Subcutaneous abdominal adipose tissue (tissue), 5 donors: ENCODE measurements around the gene BBX.

Experiments
- H3K27ac ChIP-seq: one replicate; pipeline ENCODE4 v1.7.0; 2013; ENCODE audit warnings: low read depth, mild to moderate bottlenecking, inconsistent platforms, low read length, moderate library complexity
- H3K27me3 ChIP-seq, 5 donors: one replicate each; pipeline ENCODE4 v1.7.0; 2013; ENCODE audit warnings: low read length in 5 of 5, inconsistent platforms in 1 of 5; ENCODE audit not compliant: control insufficient read depth in 5 of 5, insufficient read depth in 4 of 5
- H3K36me3 ChIP-seq, 5 donors: one replicate each; pipeline ENCODE4 v1.7.0; 2013; ENCODE audit warnings: low read length in 5 of 5; ENCODE audit not compliant: control insufficient read depth in 5 of 5, insufficient read depth in 5 of 5
- H3K4me1 ChIP-seq, 5 donors: one replicate each; pipeline ENCODE4 v1.7.0; 2013; ENCODE audit warnings: low read length in 5 of 5, mild to moderate bottlenecking in 3 of 5, moderate library complexity in 1 of 5; ENCODE audit not compliant: control insufficient read depth in 5 of 5, insufficient read depth in 5 of 5
- H3K4me3 ChIP-seq, 5 donors: one replicate each; pipeline ENCODE4 v1.7.0; 2013; ENCODE audit warnings: low read length in 5 of 5, low read depth in 1 of 5
- H3K9ac ChIP-seq, 5 donors: one replicate each; pipeline ENCODE4 v1.7.0; 2013; ENCODE audit warnings: low read length in 5 of 5, mild to moderate bottlenecking in 4 of 5, moderate library complexity in 3 of 5
- H3K9me3 ChIP-seq, 5 donors: one replicate each; pipeline ENCODE4 v1.7.0; 2013; ENCODE audit warnings: low read length in 5 of 5; ENCODE audit not compliant: control insufficient read depth in 5 of 5
- donor health status: healthy.
- donor health status: healthy.
- donor health status: healthy.
- donor health status: healthy.
- donor health status: healthy.

Gene BBX

DNA sequence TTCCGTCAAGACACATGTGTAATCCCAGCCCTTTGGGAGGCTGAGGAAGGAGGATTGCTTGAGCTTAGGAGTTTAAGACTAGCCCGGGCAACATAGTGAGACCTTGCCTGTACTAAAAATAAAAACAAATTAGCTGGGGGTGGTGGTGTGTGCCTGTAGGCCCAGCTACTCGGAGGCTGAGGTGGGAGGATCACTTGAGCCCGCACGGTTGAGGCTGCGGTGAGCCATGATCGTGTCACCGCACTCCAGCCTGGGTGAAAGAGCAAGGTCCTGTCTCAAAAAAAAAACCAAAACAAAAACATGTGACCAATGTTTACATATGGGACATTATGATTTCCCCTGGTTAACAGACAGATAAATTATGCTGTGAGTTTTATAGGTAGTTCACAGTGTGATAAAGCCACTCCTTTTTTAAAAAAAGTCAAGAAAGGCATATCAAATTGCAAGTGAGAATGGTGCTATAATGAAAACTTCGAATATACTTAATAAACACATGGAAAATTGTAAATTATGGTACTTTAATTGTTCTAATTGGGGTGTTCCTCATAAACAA, 9.2 kb downstream of the BBX start:
- Histone ChIP-seq H3K9me3 (no peaks in the 10 kb centered on the region), H3K27ac (no peak overlapping the region)

DNA sequence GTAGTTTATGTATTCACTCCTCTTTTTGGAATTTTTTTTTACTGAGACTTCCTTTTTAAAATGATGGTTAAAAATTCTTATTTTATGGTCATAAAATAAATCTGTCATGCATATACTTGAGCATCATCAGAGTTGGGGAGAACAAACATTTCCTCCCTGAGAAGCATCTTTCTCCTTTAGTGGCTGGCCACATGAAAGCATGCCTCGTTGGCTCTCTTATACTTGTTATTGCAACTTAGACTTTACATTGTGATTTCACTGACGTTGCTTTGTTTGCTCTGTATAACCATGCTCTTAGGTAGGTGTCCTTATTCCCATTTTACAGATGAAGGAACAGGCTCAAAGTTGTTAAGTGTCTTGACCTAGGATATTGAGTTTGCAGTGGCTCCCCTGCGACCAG, 18.1 kb downstream of the BBX start:
- H3K9me3 ChIP-seq: no peaks in the 10 kb centered on the region
- no peaks in the 10 kb centered on the region for H3K4me1 ChIP-seq
- no peak overlapping the region for H3K9ac ChIP-seq
- no peak overlapping the region for H3K27ac ChIP-seq
- no peaks in the 10 kb centered on the region for H3K36me3 ChIP-seq
- H3K4me3 ChIP-seq: no peak overlapping the region
- H3K27me3 ChIP-seq: no peaks in the 10 kb centered on the region

More for the DNA sequence above, 9.2 kb downstream of the BBX start:
- Histone ChIP-seq H3K36me3 (peaks cover 0 to 9% (median 0%) of the 10 kb centered on the region in 5 donors), H3K9ac (no peak overlapping the region), H3K4me3 (no peak overlapping the region), H3K27me3 (no peaks in the 10 kb centered on the region), H3K4me1 (no peaks in the 10 kb centered on the region)

DNA sequence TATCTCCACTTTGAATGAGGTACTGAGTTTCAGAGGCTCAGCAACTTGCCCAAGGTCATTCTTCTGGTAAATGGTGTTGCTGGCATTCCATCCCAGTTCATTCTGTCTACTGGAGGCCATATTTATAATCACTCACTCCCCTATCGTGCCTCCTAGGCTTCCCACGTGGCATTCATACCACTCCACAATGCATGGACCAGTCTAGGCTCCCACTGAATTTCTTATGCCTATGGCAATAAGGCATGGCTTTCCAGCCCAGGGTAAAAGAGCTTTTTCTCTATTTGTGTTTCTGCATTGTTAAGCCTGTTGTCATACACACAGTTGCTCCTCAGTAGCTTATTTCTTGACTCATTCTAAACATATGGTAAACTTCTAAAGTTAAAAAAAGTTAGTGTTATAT, 19.9 kb downstream of the BBX start:
- H3K36me3 ChIP-seq: no peaks in the 10 kb centered on the region

DNA sequence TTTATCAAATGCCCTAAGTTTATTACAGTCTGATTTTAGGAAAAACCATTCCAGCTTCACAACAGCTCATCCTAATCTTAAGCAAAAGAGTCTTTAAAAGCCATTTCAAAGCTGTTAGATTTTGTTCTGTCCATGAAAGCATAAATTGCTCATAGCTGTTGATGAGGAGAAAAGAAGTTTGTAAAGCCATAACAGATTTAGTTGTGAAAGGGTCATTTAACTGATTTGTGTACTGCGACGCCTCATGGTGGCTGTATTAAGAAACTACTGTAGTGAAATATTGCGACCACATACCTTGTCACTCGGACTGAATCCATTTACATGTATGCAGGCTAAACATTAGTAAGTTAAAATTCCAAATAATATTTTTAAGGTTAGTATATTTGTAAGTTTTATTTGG, 20.9 kb downstream of the BBX start:
- Histone ChIP-seq H3K36me3 (peaks cover 0 to 2% (median 0%) of the 10 kb centered on the region in 5 donors), H3K4me3 (no peak overlapping the region), H3K9me3 (peaks cover 0 to 3% (median 0%) of the 10 kb centered on the region in 5 donors), H3K4me1 (no peaks in the 10 kb centered on the region), H3K27ac (no peak overlapping the region), H3K27me3 (no peaks in the 10 kb centered on the region), H3K9ac (no peak overlapping the region)

More for the DNA sequence above, 19.9 kb downstream of the BBX start:
- H3K4me3 ChIP-seq: no peak overlapping the region
- H3K9me3 ChIP-seq: no peaks in the 10 kb centered on the region
- no peak overlapping the region for H3K9ac ChIP-seq
- H3K4me1 ChIP-seq: no peaks in the 10 kb centered on the region
- no peak overlapping the region for H3K27ac ChIP-seq
- no peaks in the 10 kb centered on the region for H3K27me3 ChIP-seq

DNA sequence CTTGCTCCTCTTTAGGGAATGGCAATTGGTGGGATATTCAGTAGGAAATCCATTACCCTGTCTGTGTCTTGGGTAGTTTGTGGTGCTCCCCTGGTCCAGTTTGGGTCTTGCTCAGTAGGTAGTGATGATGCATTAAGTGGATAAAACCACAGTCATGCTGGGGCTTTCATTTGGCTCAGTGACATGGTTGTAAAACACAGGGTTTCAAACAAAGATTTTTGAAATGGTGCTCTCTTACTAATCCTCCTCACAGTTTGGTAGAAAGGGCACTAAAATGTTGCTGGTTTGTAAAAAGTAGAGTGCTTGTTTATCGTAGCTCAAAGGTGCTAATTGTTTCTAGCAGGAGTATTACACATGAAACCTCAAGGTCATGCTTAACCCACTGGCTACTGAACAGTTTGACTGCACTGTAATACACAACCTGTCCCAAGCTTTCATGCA, 22.9 kb downstream of the BBX start:
- Histone ChIP-seq H3K36me3 (peaks cover 0 to 3% (median 0%) of the 10 kb centered on the region in 5 donors), H3K4me1 (no peaks in the 10 kb centered on the region), H3K9ac (no peak overlapping the region), H3K27ac (no peak overlapping the region), H3K4me3 (no peak overlapping the region), H3K9me3 (peaks cover 0 to 3% (median 0%) of the 10 kb centered on the region in 5 donors), H3K27me3 (no peaks in the 10 kb centered on the region)

DNA sequence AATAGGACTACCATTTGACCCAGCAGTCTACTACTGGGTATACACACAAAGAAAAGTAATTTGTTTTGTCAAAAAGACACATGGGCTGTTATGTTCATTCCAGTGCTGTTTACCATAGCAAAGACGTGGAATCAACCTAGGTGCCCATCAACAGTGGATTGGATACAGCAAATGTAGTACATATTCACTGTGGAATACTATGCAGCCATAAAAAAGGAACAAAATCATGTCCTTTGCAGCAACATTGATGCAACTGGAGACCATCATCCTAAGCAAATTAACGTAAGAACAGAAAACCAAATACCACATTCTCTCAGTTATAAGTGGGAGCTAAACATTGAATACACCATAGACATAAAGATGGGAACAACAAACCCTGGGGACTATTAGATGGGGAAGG, 25.8 kb downstream of the BBX start:
- Histone ChIP-seq H3K4me3 (no peak overlapping the region), H3K27me3 (no peaks in the 10 kb centered on the region), H3K4me1 (no peaks in the 10 kb centered on the region), H3K27ac (no peak overlapping the region), H3K36me3 (peaks cover 0 to 3% (median 0%) of the 10 kb centered on the region in 5 donors), H3K9ac (no peak overlapping the region), H3K9me3 (peaks cover 0 to 3% (median 0%) of the 10 kb centered on the region in 5 donors)

DNA sequence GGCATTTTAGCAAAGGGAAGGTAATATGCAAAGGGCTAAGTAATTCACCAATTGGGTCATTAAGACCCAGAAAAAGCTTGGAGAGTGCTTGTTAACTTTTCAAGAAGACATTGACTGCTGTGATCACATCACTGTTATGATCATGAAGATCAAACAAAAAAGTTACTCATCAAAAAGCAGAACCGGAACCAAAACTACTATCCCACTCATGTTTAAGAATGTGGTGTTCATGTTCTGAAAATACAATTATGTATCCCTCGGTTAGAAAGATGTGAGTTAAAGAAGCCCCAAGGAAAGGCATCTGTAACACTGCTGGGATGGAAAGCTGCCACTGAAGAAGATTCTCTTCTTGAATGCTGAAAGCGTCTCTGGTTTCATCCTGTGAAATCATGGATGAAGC, 32.6 kb downstream of the BBX start:
- Histone ChIP-seq H3K9ac (no peak overlapping the region), H3K27ac (no peak overlapping the region), H3K9me3 (no peaks in the 10 kb centered on the region), H3K36me3 (no peaks in the 10 kb centered on the region), H3K4me1 (peaks cover 0 to 12% (median 9%) of the 10 kb centered on the region in 5 donors), H3K4me3 (no peak overlapping the region), H3K27me3 (no peaks in the 10 kb centered on the region)

DNA sequence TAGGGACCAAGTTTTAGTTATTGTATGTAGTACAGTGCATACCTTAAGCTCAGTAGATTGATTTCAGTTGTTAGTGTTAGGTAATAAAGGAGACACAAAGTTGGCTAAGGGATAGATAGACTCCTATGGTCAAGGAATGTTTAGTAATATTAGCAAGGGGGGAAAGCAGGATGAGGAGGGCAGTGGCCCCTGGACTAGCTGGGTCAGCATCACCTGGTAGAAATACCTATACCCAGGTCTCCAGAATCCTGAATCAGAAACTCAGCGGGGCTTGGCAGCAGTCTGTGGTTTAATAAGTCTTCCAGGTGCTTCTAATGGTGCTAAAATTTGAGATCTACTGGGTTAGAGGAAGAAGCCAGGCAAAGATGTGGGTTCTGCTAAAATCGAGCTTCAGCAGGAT, 35.0 kb downstream of the BBX start:
- H3K4me3 ChIP-seq: no peak overlapping the region
- no peaks in the 10 kb centered on the region for H3K27me3 ChIP-seq
- H3K9me3 ChIP-seq: no peaks in the 10 kb centered on the region

DNA sequence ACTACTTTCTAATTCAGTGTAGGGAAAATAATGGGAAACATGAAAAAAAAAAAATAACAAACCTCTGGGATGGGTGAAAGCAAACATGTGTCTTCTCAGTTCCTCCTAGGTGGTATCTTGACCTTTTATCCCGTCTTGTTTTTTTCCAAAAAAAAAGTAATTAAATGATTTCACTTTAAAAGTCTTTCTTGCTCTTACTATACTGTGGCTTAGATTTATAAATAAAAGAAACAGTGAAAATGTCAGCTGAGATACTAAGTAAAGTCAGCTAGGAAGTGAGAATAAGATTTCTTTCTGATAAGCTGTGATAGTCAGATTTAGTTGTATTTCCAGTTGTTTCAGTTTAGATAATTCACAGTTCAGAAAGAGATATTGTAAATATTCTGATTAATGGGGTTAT, 37.4 kb downstream of the BBX start:
- H3K27ac ChIP-seq: no peak overlapping the region
- no peak overlapping the region for H3K4me3 ChIP-seq
- H3K9me3 ChIP-seq: no peaks in the 10 kb centered on the region
- H3K27me3 ChIP-seq: no peaks in the 10 kb centered on the region
- H3K4me1 ChIP-seq: peaks cover 0 to 12% (median 9%) of the 10 kb centered on the region in 5 donors
- H3K36me3 ChIP-seq: no peaks in the 10 kb centered on the region
- H3K9ac ChIP-seq: no peak overlapping the region

More for the DNA sequence above, 35.0 kb downstream of the BBX start:
- Histone ChIP-seq H3K27ac (no peak overlapping the region), H3K36me3 (no peaks in the 10 kb centered on the region), H3K4me1 (peaks cover 0 to 12% (median 9%) of the 10 kb centered on the region in 5 donors), H3K9ac (no peak overlapping the region)

DNA sequence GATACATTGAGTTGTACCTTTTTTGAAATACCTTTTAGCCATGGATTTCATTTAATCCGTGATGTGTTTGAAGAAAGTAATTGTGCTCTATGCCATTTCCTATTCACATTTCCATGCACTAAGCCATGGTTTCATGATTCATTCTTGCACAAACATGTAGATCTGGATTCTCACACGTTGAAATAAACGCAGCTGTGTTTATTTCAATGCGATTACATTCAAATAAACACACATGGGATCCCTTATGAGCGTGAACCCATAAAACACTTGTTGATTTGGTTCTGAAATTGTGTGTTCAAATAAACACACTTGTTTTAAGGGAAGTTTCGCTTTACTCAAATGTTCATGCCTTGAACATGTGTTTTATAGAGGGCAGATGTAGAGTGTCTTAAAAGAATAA, 39.2 kb downstream of the BBX start:
- Histone ChIP-seq H3K27ac (no peak overlapping the region), H3K36me3 (no peaks in the 10 kb centered on the region), H3K4me3 (no peak overlapping the region), H3K9ac (no peak overlapping the region), H3K27me3 (no peaks in the 10 kb centered on the region), H3K4me1 (peaks cover 0 to 12% (median 9%) of the 10 kb centered on the region in 5 donors), H3K9me3 (no peaks in the 10 kb centered on the region)
